ENCODE data around the gene CMSS1. TPM values are rescaled to one million over a fixed set of nuclear protein-coding genes. Genes with fewer than 3 reads are reported as not detected.

Gene CMSS1
- total and polyA plus RNA-seq, 2 of the 13 experiments (the other 11 are each of a cell fraction or from before 2014, with no cell fraction given), result 6.4 to 48.7 TPM

GRCh38 chr3:99901200-99901926, 83.7 kb downstream of the CMSS1 start (continued):
- TF ChIP-seq TOPORS (CRISPR knock-in tag; IDR thresholded peaks at IDR 0.05) (no peak), CBX2 (IDR thresholded peaks at IDR 0.05; ENCODE audit: low read depth, low read length) (no peak), CBX2 (CRISPR knock-in tag; IDR thresholded peaks at IDR 0.05; ENCODE audit: low read depth) (no peak), NONO (IDR thresholded peaks at IDR 0.05) (no peak), NONO (CRISPR knock-in tag; conservative IDR thresholded peaks at IDR 0.05) (no peak), ZNF282 (IDR thresholded peaks at IDR 0.05; ENCODE audit: partially characterized antibody) (no peak), CENPBD1 (CRISPR knock-in tag; IDR thresholded peaks at IDR 0.05; ENCODE audit: borderline replicate concordance, low read depth) (no peak), ATF7-NPFF (CRISPR knock-in tag; IDR thresholded peaks at IDR 0.05; ENCODE audit: low read depth) (no peak), CEBPZ (IDR thresholded peaks at IDR 0.05; ENCODE audit: low read length) (no peak), ZIK1 (CRISPR knock-in tag; IDR thresholded peaks at IDR 0.05; ENCODE audit: borderline replicate concordance, low read depth) (no peak), ZNF460 (CRISPR knock-in tag; IDR thresholded peaks at IDR 0.05; ENCODE audit: borderline replicate concordance) (no peak), SNAPC4 (CRISPR knock-in tag; IDR thresholded peaks at IDR 0.05) (no peak), TCF12 (IDR thresholded peaks at IDR 0.05) (no peak), TCF12 (CRISPR knock-in tag; IDR thresholded peaks at IDR 0.05) (no peak), THRA (CRISPR knock-in tag; IDR thresholded peaks at IDR 0.05; ENCODE audit: borderline replicate concordance) (no peak; the same call in 1 of the 2 replicates), DPF2 (CRISPR knock-in tag; IDR thresholded peaks at IDR 0.05; ENCODE audit: borderline replicate concordance, low read depth) (peak; percentile 66; the same call in 1 of the 2 replicates)
- TF ChIP-seq, protein P1, sequence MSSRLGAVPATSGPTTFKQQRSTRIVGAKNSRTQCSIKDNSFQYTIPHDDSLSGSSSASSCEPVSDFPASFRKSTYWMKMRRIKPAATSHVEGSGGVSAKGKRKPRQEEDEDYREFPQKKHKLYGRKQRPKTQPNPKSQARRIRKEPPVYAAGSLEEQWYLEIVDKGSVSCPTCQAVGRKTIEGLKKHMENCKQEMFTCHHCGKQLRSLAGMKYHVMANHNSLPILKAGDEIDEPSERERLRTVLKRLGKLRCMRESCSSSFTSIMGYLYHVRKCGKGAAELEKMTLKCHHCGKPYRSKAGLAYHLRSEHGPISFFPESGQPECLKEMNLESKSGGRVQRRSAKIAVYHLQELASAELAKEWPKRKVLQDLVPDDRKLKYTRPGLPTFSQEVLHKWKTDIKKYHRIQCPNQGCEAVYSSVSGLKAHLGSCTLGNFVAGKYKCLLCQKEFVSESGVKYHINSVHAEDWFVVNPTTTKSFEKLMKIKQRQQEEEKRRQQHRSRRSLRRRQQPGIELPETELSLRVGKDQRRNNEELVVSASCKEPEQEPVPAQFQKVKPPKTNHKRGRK (CRISPR knock-in tag; IDR thresholded peaks at IDR 0.05), result no peak

All from HepG2 (cell line).